Progenitor cell of endocrine pancreas (in vitro differentiated cells): ENCODE data around the gene SIAH1. TPM values are rescaled to one million over a fixed set of nuclear protein-coding genes. Genes with fewer than 3 reads are reported as not detected.
"Not testable (repeated sequence)": the region's sequence is repeated elsewhere in the genome, so short reads cannot be mapped to it uniquely, and the experiment has no call there.

Experiments
- DNase-seq: peaks from one replicate; pipeline ENCODE4 v3.0.0; 2021; ENCODE audit warnings: low spot score; ENCODE audit not compliant: unreplicated experiment
- H3K27ac Mint-ChIP-seq: 2 replicates; pipeline ENCODE4 v1.8.0; 2021; ENCODE audit warnings: mild to moderate bottlenecking, moderate library complexity, mixed read lengths
- H3K27me3 Mint-ChIP-seq: 2 replicates; pipeline ENCODE4 v1.8.0; 2021; ENCODE audit warnings: mixed read lengths
- H3K36me3 Mint-ChIP-seq: 2 replicates; pipeline ENCODE4 v1.8.0; 2022; ENCODE audit warnings: mixed read lengths; ENCODE audit not compliant: insufficient read depth
- H3K4me1 Mint-ChIP-seq: 2 replicates; pipeline ENCODE4 v1.8.0; 2021; ENCODE audit warnings: low read depth, mixed read lengths
- H3K4me3 Mint-ChIP-seq: 2 replicates; pipeline ENCODE4 v1.8.0; 2021; ENCODE audit warnings: low read depth, mild to moderate bottlenecking, moderate library complexity, mixed read lengths
- H3K9me3 Mint-ChIP-seq: 2 replicates; pipeline ENCODE4 v1.8.0; 2021; ENCODE audit warnings: low read depth, mixed read lengths
- total RNA-seq: library from RNA; stranded (reverse); gene quantifications from 2 replicates; pipeline ENCODE4 v1.2.1, GENCODE V29; 2021
- TF ChIP-seq, protein P1 (sequence below): fragments of 200-600 bp; sonication (generic); IDR thresholded peaks from one replicate; pipeline ENCODE4 v1.5.0; 2021; ENCODE audit warnings: antibody characterized with exemption, mild to moderate bottlenecking; ENCODE audit not compliant: unreplicated experiment

The SIAH1 gene
- total RNA-seq, 1 donor from 2014 or later = 40.5 TPM

GRCh38 chr16:48354877-48355855 is 30.0 kb downstream of the SIAH1 start:
- TF ChIP-seq, protein P1, sequence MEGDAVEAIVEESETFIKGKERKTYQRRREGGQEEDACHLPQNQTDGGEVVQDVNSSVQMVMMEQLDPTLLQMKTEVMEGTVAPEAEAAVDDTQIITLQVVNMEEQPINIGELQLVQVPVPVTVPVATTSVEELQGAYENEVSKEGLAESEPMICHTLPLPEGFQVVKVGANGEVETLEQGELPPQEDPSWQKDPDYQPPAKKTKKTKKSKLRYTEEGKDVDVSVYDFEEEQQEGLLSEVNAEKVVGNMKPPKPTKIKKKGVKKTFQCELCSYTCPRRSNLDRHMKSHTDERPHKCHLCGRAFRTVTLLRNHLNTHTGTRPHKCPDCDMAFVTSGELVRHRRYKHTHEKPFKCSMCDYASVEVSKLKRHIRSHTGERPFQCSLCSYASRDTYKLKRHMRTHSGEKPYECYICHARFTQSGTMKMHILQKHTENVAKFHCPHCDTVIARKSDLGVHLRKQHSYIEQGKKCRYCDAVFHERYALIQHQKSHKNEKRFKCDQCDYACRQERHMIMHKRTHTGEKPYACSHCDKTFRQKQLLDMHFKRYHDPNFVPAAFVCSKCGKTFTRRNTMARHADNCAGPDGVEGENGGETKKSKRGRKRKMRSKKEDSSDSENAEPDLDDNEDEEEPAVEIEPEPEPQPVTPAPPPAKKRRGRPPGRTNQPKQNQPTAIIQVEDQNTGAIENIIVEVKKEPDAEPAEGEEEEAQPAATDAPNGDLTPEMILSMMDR = no peak
- no peaks in the 10 kb centered on the region for H3K9me3 Mint-ChIP-seq
- no peak for DNase-seq
- peaks cover 8% of the 10 kb centered on the region for H3K4me1 Mint-ChIP-seq
- peak overlapping the region; percentile 71 for H3K27ac Mint-ChIP-seq
- no peak overlapping the region for H3K4me3 Mint-ChIP-seq
- no peaks in the 10 kb centered on the region for H3K27me3 Mint-ChIP-seq
- peaks cover 19% of the 10 kb centered on the region for H3K36me3 Mint-ChIP-seq

DNA sequence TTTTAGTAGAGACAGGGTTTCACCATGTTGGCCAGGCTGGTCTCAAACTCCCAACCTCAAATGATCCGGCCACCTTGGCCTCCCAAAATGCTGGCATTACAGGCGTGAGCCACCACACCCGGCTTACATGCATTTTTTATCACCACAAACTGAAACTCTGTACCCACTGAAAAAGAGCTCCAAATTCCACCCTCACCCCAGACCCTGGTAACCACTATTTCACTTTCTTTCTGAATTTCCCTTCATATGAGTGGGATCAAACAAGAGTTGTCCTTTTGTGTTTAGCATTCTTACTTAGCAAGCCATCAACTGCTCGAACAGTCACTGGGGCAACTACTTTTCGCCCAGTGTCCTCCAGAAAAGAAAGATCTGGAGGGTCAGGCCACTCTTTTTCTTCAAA is 30.8 kb downstream of the SIAH1 start:
- not testable (repeated sequence) for DNase-seq, H3K4me1 Mint-ChIP-seq, H3K4me3 Mint-ChIP-seq, H3K9me3 Mint-ChIP-seq, H3K27me3 Mint-ChIP-seq
- peaks cover 21% of the 10 kb centered on the region for H3K36me3 Mint-ChIP-seq
- peak overlapping the region; percentile 67 for H3K27ac Mint-ChIP-seq

DNA sequence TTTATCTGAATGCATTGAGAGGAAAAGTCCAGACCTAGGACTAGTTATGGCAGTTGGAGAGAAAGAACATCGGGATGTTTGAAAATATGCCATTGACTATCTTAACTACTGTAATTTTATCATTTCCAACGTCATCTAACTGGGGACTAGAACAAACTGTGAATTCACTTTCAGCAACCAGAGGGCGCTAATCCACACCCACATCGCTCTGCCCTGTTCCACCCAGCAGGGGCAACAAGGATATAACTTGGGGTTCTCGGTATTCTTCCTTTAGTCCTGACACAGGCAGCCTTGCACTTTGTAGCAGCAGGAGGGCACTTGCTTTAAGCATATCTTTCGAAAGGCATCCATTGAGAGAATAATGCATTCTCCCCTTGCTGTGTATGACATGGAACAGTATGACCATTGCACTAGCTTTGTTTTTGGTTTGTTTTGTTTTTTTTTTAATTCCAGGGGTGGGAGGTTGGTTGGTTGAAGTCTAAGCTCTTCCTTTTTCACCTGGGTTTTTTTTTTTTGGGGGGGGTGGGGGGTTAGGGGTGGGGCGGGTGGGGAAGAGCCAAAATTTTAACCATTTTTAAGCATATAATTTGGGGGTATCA is 31.5 kb downstream of the SIAH1 start:
- no peaks in the 10 kb centered on the region for H3K9me3 Mint-ChIP-seq

DNA sequence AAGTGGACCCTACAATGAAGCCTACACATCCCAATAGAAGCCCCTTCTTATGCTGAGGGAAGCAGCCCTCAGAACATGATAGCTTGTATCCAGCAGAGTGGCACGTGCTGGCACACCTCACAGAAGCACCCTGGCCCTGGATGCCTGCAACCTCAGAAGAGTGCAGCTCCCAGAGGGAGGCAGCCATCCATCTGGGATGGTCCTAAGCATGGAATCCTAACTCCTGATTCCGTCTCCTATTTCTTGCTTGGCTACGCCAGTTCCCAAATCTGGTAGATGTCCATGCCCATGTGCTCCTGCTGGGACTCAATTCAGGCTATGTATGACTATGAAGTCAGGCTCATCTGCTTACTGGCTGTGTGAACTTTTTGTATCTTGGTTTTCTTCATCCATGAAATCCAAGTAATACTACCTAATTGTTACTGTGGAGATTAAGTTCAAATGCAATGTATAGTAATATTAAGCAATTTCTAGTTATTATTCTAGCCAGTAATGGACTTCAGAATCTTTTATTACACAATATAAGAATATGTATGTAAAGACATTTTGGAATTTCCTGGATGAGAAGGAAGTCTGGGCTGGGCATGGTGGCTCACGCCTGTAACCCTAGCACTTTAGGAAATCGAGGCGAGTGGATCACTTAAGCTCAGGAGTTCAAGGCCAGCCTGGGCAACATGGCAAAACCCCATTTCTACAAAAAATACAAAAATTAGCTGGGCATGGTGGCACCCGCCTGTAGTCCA is 32.4 kb downstream of the SIAH1 start:
- no peak overlapping the region for H3K4me3 Mint-ChIP-seq
- no peak overlapping the region for H3K27ac Mint-ChIP-seq
- peaks cover 7% of the 10 kb centered on the region for H3K4me1 Mint-ChIP-seq
- TF ChIP-seq, protein P1 = no peak
- no peaks in the 10 kb centered on the region for H3K9me3 Mint-ChIP-seq
- no peak for DNase-seq
- H3K27me3 Mint-ChIP-seq = no peaks in the 10 kb centered on the region
- peaks cover 25% of the 10 kb centered on the region for H3K36me3 Mint-ChIP-seq

More for the DNA sequence above, 31.5 kb downstream of the SIAH1 start:
- TF ChIP-seq, protein P1 = peak; percentile 85
- Mint-ChIP-seq H3K4me1 (peaks cover 7% of the 10 kb centered on the region), H3K36me3 (peaks cover 22% of the 10 kb centered on the region), H3K27ac (peak overlapping the region; percentile 80), H3K4me3 (no peak overlapping the region), H3K27me3 (no peaks in the 10 kb centered on the region)
- peak; percentile 19 for DNase-seq

- Mint-ChIP-seq H3K36me3 (peaks cover 26% of the 10 kb centered on the region), H3K9me3 (no peaks in the 10 kb centered on the region), H3K4me3 (no peak overlapping the region), H3K27me3 (no peaks in the 10 kb centered on the region), H3K4me1 (peaks cover 2% of the 10 kb centered on the region), H3K27ac (no peak overlapping the region)
- TF ChIP-seq, protein P1 = no peak
- DNase-seq = no peak
Measured at GRCh38 chr16:48350736-48351135, 34.5 kb downstream of the SIAH1 start.
